K562 (cell line): ENCODE data around the gene ELMO1. TPM values are rescaled to one million over a fixed set of nuclear protein-coding genes. Genes with fewer than 3 reads are reported as not detected.

ENCODE experiments used
- ATAC-seq: fragments of 200-7000 bp; cut with Tn5 transposase; 3 replicates; pipeline ENCODE4 v1.9.1; 2020; ENCODE audit warnings: moderate library complexity
- BruUV-seq: library from RNA; stranded (reverse); fragments of 400-500 nt; replicated peaks from 2 replicates; lab custom pipeline; 2021; lab: Mats Ljungman, UMichigan
- CTCF ChIA-PET: fragments of 300-600 bp; formaldehyde crosslinking; extraction: SDS; loops from one replicate; lab custom pipeline; 2021; ENCODE audit warnings: low intra/inter-chr PET ratio; lab: Yijun Ruan, JAX
- POLR2A ChIA-PET: fragments of 300-600, 350-650 bp; sonication (Branson Sonifier 250); formaldehyde crosslinking; extraction: SDS; loops from one replicate; lab custom pipeline; 2021; ENCODE audit warnings: antibody characterized with exemption, inconsistent platforms; lab: Yijun Ruan, JAX
- DNase-seq, 4 experiments: peaks; one replicate each; pipeline versions ENCODE4 v3.0.0 to v3.0.0-alpha.2; 2011 to 2018; ENCODE audit warnings: low spot score in 3 of 4, mixed read lengths in 3 of 4; ENCODE audit errors: extremely low read depth in 1 of 4
- FAIRE-seq: peaks from 2 replicates; lab custom pipeline; 2011; peaks lifted over from hg19 to GRCh38; lab: Jason Lieb, UNC
- H2AFZ ChIP-seq: 2 replicates; pipeline ENCODE4 v1.6.0; 2011; ENCODE audit warnings: low read depth, low read length, control low read depth, inconsistent platforms
- H3K27ac ChIP-seq: fragments of 200-600 bp; 3 replicates; pipeline ENCODE4 v1.8.0; 2011; ENCODE audit warnings: low read depth, mild to moderate bottlenecking, control low read depth, inconsistent platforms, low read length, moderate library complexity, mixed read lengths; ENCODE audit errors: extremely low read depth
- H3K27me3 ChIP-seq, 2 experiments: fragments of 300-600 bp in 1 of 2; 2 replicates in 1 of 2; 3 replicates in 1 of 2; pipeline versions ENCODE4 v1.6.0 to v1.8.0; 2011; ENCODE audit warnings: inconsistent platforms in 2 of 2, low read length in 2 of 2, mild to moderate bottlenecking in 1 of 2, mixed read lengths in 1 of 2, moderate library complexity in 1 of 2; ENCODE audit not compliant: control insufficient read depth in 2 of 2, insufficient read depth in 2 of 2
- H3K36me3 ChIP-seq: fragments of 300-600 bp; 3 replicates; pipeline ENCODE4 v1.8.0; 2011; ENCODE audit warnings: mild to moderate bottlenecking, low read length, inconsistent platforms; ENCODE audit not compliant: control insufficient read depth, insufficient read depth
- H3K4me1 ChIP-seq, 2 experiments: fragments of 200-600 bp in 1 of 2; replicated peaks in 1 of 2; 2 replicates in 1 of 2; 3 replicates in 1 of 2; pipeline versions ENCODE4 v1.5.1 to v1.8.0; 2011; ENCODE audit warnings: inconsistent platforms in 2 of 2, low read length in 2 of 2, mild to moderate bottlenecking in 1 of 2, mixed read lengths in 1 of 2, moderate library complexity in 1 of 2; ENCODE audit not compliant: control insufficient read depth in 2 of 2, insufficient read depth in 2 of 2
- H3K4me2 ChIP-seq: 2 replicates; pipeline ENCODE4 v1.6.1; 2011; ENCODE audit warnings: low read length, control low read depth, inconsistent platforms, mixed read lengths; ENCODE audit not compliant: insufficient read depth
- H3K4me3 ChIP-seq: fragments of 200-600 bp; sonication (generic), shearing (Covaris generic); 2 replicates; pipeline ENCODE4 v1.5.1; 2016; ENCODE audit warnings: control low read depth, inconsistent platforms
- H3K79me2 ChIP-seq: fragments of 200-600 bp; 3 replicates; pipeline ENCODE4 v1.8.0; 2011; ENCODE audit warnings: low read length, inconsistent platforms; ENCODE audit not compliant: control insufficient read depth, insufficient read depth
- H3K9ac ChIP-seq, 2 experiments: 2 replicates each; pipeline versions ENCODE4 v1.6.0 to v1.6.1; 2011; ENCODE audit warnings: low read depth in 2 of 2, low read length in 2 of 2, control low read depth in 1 of 2, inconsistent platforms in 1 of 2, mild to moderate bottlenecking in 1 of 2, mixed read lengths in 1 of 2; ENCODE audit not compliant: insufficient read depth in 1 of 2
- H3K9me1 ChIP-seq: one replicate; pipeline ENCODE4 v1.6.0; 2011; ENCODE audit warnings: inconsistent platforms, mild to moderate bottlenecking, low read length, moderate library complexity; ENCODE audit not compliant: control insufficient read depth, insufficient read depth
- H3K9me3 ChIP-seq: replicated peaks from 2 replicates; pipeline ENCODE4 v1.5.1; 2011; ENCODE audit warnings: low read depth, low read length, inconsistent platforms; ENCODE audit not compliant: control insufficient read depth, insufficient read depth
- H4K20me1 ChIP-seq: replicated peaks from 2 replicates; pipeline ENCODE4 v1.6.1; 2011; ENCODE audit warnings: low read length, inconsistent platforms, mixed read lengths; ENCODE audit not compliant: control insufficient read depth, insufficient read depth
- ARID2 ChIP-seq: fragments of 450-650 bp; IDR thresholded peaks from 2 replicates; pipeline ENCODE4 v1.6.1; 2017; ENCODE audit warnings: antibody characterized with exemption, mild to moderate bottlenecking
- BMI1 ChIP-seq: fragments of 150-350 bp; IDR thresholded peaks from 2 replicates; pipeline ENCODE4 v1.6.1; 2014; ENCODE audit warnings: low read length
- CC2D1A ChIP-seq: fragments of 450-650 bp; IDR thresholded peaks from 2 replicates; pipeline ENCODE4 v1.6.1; 2017; ENCODE audit warnings: mild to moderate bottlenecking
- CREBBP ChIP-seq: IDR thresholded peaks from one replicate; pipeline ENCODE4 v1.6.1; 2012; ENCODE audit warnings: low read depth, mild to moderate bottlenecking, control low read depth, inconsistent platforms, low read length
- RAD21 ChIP-seq, 2 experiments: fragments of 250-450 bp in 1 of 2; fragments of 450-650 bp in 1 of 2; sonication (Bioruptor Pico) in 1 of 2; formaldehyde crosslinking in 1 of 2; IDR thresholded peaks in 1 of 2; conservative IDR thresholded peaks in 1 of 2; 2 replicates each; pipeline versions ENCODE4 v1.4.0 to v1.8.0; 2020 to 2022; ENCODE audit warnings: mild to moderate bottlenecking in 2 of 2, moderate library complexity in 1 of 2
- SAFB2 ChIP-seq: fragments of 200-400 bp; formaldehyde crosslinking; IDR thresholded peaks from 2 replicates; pipeline ENCODE4 v1.6.1; 2018; ENCODE audit warnings: borderline replicate concordance, low read length, low read depth, moderate library complexity; ENCODE audit not compliant: severe bottlenecking
- TAF1 ChIP-seq: IDR thresholded peaks from 2 replicates; pipeline ENCODE4 v1.6.1; 2011; ENCODE audit warnings: mild to moderate bottlenecking, low read length, moderate library complexity; ENCODE audit not compliant: insufficient read depth, control insufficient read depth, severe bottlenecking; ENCODE audit errors: extremely low read depth
- TCF15 ChIP-seq: fragments of 250-450 bp; sonication (Bioruptor Pico); IDR thresholded peaks from 2 replicates; pipeline ENCODE4 v1.8.0; 2022; ENCODE audit warnings: moderate library complexity, mild to moderate bottlenecking, inconsistent platforms
- XRCC4 ChIP-seq: IDR thresholded peaks from one replicate; pipeline ENCODE4 v1.6.1; 2011; ENCODE audit not compliant: insufficient read depth, insufficient read length; ENCODE audit errors: extremely low read depth
- ZNF197 ChIP-seq: fragments of 200-800 bp; sonication (Bioruptor generic); IDR thresholded peaks from 2 replicates; pipeline ENCODE4 v1.6.1; 2016; ENCODE audit warnings: low read depth, missing genetic modification characterization, missing compliant biosample characterization
- ZNF318 ChIP-seq, 2 experiments: fragments of 450-650 bp; IDR thresholded peaks; 2 replicates each; pipeline ENCODE4 v1.6.1; 2016; ENCODE audit warnings: mild to moderate bottlenecking in 2 of 2, borderline replicate concordance in 1 of 2, low read depth in 1 of 2, moderate library complexity in 1 of 2
- WGBS: fragments of 100-300 bp; shearing (Covaris generic); methylation state at CpG from one replicate; pipeline ENCODE4 v1.1.6; 2016; ENCODE audit warnings: low coverage, mixed read lengths; ENCODE audit not compliant: insufficient coverage; ENCODE audit errors: missing lambda C conversion rate; 5-methylcytosine and 5-hydroxymethylcytosine counted together
- in situ Hi-C: fragments of 300-500 bp; cut with MboI; formaldehyde crosslinking; loops from 4 replicates; pipeline ENCODE4 v1.15.0; 2018; ENCODE audit warnings: inconsistent platforms, mixed read lengths
- intact Hi-C: fragments of 100-400 bp; cut with micrococcal nuclease; formaldehyde crosslinking; loops from 2 replicates; pipeline ENCODE4 v1.14.2; 2022
- polyA plus RNA-seq, 8 experiments: library from polyadenylated mRNA; depleted of rRNA in 4 of 8; stranded (reverse) in 5 of 8; unstranded in 3 of 8; fragments of >200 nt; fragmentation: Nextera tagmentation in 2 of 8; fragmentation: Illumina TruSeq in 1 of 8; extraction: Ambion mirVana in 2 of 8; extraction: Trizol in 1 of 8; gene quantifications; 2 replicates each; pipeline versions ENCODE4 v1.2.1 to v1.2.3, GENCODE V29; 2011 to 2014; ENCODE audit warnings: inconsistent platforms in 1 of 8, missing spikeins in 1 of 8
- total RNA-seq, 7 experiments: library from RNA; depleted of rRNA in 6 of 7; stranded (reverse); fragments of >200 nt in 6 of 7; fragmentation: Illumina TruSeq in 2 of 7; extraction: Trizol in 2 of 7; gene quantifications; 2 replicates each; pipeline versions ENCODE4 v1.2.1 to v1.2.3, GENCODE V29; 2011 to 2021; ENCODE audit warnings: low replicate concordance in 1 of 7
- TF ChIP-seq, protein P1 (sequence below): fragments of 450-650 bp; IDR thresholded peaks from 2 replicates; pipeline ENCODE4 v1.6.1; 2016; ENCODE audit warnings: low read depth, mild to moderate bottlenecking, moderate library complexity

The ELMO1 gene
- total and polyA plus RNA-seq, 9 of the 15 experiments (the other 6 are each of a cell fraction or from before 2014, with no cell fraction given) = 0.36 to 7.2 (median 3.6) TPM

DNA sequence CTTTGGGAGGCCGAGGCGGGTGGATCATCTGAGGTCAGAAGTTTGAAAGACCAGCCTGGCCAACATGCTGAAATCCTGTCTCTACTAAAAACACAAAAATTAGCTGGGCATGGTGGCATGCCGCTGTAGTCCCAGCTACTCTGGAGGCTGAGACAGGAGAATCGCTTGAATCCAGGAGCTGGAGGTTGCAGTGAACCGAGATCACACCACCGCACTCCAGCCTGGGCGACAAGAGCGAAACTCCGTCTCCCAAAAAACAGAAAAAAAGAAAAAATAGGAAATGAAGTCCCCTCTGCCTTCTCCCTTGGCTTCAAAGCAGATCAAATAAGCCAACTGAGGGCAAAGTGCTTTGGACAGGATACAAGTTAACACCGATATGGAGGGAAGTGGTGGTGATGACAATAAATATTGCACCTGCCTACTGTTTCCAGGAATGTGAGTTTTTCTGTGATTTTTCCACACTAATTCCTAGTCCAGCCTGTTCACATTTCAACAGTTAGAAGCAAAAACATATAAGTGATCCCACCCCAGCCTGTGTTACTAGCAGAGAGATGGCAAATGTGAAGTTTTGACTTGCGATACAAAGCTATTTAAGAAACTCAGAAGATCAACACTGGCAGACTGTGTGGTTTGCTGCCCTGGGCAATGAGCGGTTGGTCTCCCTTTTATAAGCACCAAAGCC, 433.2 kb downstream of the ELMO1 start:
- no peak for FAIRE-seq
- BruUV-seq = no TSS peak
- Histone ChIP-seq H3K9ac (no peak overlapping the region), H3K9me3 (no peaks in the 10 kb centered on the region), H3K36me3 (no peaks in the 10 kb centered on the region), H4K20me1 (no peaks in the 10 kb centered on the region), H3K4me1 (no peaks in the 10 kb centered on the region), H3K27ac (no peak overlapping the region), H3K4me3 (no peak overlapping the region), H2AFZ (no peak overlapping the region), H3K9me1 (no peaks in the 10 kb centered on the region), H3K27me3 (no peaks in the 10 kb centered on the region; a peak in 1 of 5 replicates), H3K79me2 (no peaks in the 10 kb centered on the region), H3K4me2 (no peak overlapping the region)
- DNase-seq = no peak
- CTCF ChIA-PET = no interaction called here
- POLR2A ChIA-PET = interaction anchor here (0.6 to 1.0 kb wide), 3 partner anchors 15 to 32 kb away, joined by 3 read pairs; no protein-coding TSS in a partner anchor
- 12% methylated on average over 12 of the region's 12 CpGs for WGBS
- ATAC-seq = no peak
- in situ Hi-C loops = no loop called here
- intact Hi-C loops = no loop called here
- TF ChIP-seq TAF1 = no peak
- TF ChIP-seq RAD21 (CRISPR knock-in tag; conservative IDR thresholded peaks at IDR 0.05 in 1 of 2, IDR thresholded peaks at IDR 0.05 in 1 of 2) = no peak
- TF ChIP-seq, protein P1, sequence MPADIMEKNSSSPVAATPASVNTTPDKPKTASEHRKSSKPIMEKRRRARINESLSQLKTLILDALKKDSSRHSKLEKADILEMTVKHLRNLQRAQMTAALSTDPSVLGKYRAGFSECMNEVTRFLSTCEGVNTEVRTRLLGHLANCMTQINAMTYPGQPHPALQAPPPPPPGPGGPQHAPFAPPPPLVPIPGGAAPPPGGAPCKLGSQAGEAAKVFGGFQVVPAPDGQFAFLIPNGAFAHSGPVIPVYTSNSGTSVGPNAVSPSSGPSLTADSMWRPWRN = no peak
- no peak for TF ChIP-seq CREBBP
- no peak for TF ChIP-seq ZNF318 (IDR thresholded peaks at IDR 0.05; ENCODE audit: borderline replicate concordance in 1 of 2, low read depth in 1 of 2)
- no peak for TF ChIP-seq TCF15 (CRISPR knock-in tag)
- TF ChIP-seq CC2D1A = no peak
- TF ChIP-seq ARID2 = no peak
- TF ChIP-seq BMI1 = no peak
- no peak for TF ChIP-seq SAFB2
- no peak for TF ChIP-seq ZNF197
- TF ChIP-seq XRCC4 = no peak
